Activated CD4-positive, CD25-positive, alpha-beta regulatory T cell treated with anti-CD3 and anti-CD28 coated beads, Interleukin-2, amount 50 U/mL, for 24 hours (primary cell): ENCODE data around the gene VSIG10L2.
A peak's percentile ranks its signal among the peaks of the same experiment; 100 is the strongest.
"Not testable (repeated sequence)": the region's sequence is repeated elsewhere in the genome, so short reads cannot be mapped to it uniquely, and the experiment has no call there.

ENCODE experiments used
- ATAC-seq, 2 donors: fragments of 150-1000 bp; cut with Tn5 transposase; one replicate each; pipeline ENCODE4 v1.10.0; 2021; ENCODE audit warnings: mild to moderate bottlenecking in 1 of 2, moderate library complexity in 1 of 2

Gene VSIG10L2

GRCh38 chr11:125971618-125972017, 25.8 kb downstream of the VSIG10L2 start:
- ATAC-seq: no peak

- ATAC-seq: no peak
These were observed 28.4 kb downstream of the VSIG10L2 start for GRCh38 chr11:125974284-125974683.

- ATAC-seq: no peak
These were observed 29.8 kb downstream of the VSIG10L2 start for GRCh38 chr11:125975634-125976033.

- ATAC-seq: no peak
These were observed 30.3 kb downstream of the VSIG10L2 start for GRCh38 chr11:125976156-125976555.

- ATAC-seq: no peak
These were observed 31.5 kb downstream of the VSIG10L2 start for GRCh38 chr11:125977333-125977732.

GRCh38 chr11:125978181-125978716, 32.4 kb downstream of the VSIG10L2 start:
- ATAC-seq: no peak

- no peak for ATAC-seq
These were observed 33.0 kb downstream of the VSIG10L2 start for GRCh38 chr11:125978778-125979407.

GRCh38 chr11:125979511-125979910, 33.7 kb downstream of the VSIG10L2 start:
- ATAC-seq: no peak

- no peak for ATAC-seq
These were observed 34.6 kb downstream of the VSIG10L2 start for GRCh38 chr11:125980436-125980835.

GRCh38 chr11:125982348-125982730, 36.5 kb downstream of the VSIG10L2 start:
- no peak for ATAC-seq

- ATAC-seq: not testable (repeated sequence)
These were observed 40.1 kb downstream of the VSIG10L2 start for GRCh38 chr11:125985956-125986355.

- ATAC-seq: no peak
These were observed 41.3 kb downstream of the VSIG10L2 start for GRCh38 chr11:125987066-125987641.

- no peak for ATAC-seq
These were observed 44.4 kb downstream of the VSIG10L2 start for GRCh38 chr11:125990244-125990643.

- no peak for ATAC-seq
These were observed 47.0 kb downstream of the VSIG10L2 start for GRCh38 chr11:125992893-125993292.

GRCh38 chr11:125994509-125994908, 48.7 kb downstream of the VSIG10L2 start:
- ATAC-seq: no peak

- peak; percentile 53 to 66 for ATAC-seq
These were observed 49.5 kb downstream of the VSIG10L2 start for GRCh38 chr11:125995313-125995712.

GRCh38 chr11:125998267-125998666, 52.4 kb downstream of the VSIG10L2 start:
- no peak for ATAC-seq

- no peak for ATAC-seq
These were observed 53.5 kb downstream of the VSIG10L2 start for GRCh38 chr11:125999234-125999880.

GRCh38 chr11:126002181-126002580, 56.3 kb downstream of the VSIG10L2 start:
- ATAC-seq: no peak
